ENCODE data around the gene CEP120. TPM values are rescaled to one million over a fixed set of nuclear protein-coding genes. Genes with fewer than 3 reads are reported as not detected.
"Not testable (repeated sequence)": the region's sequence is repeated elsewhere in the genome, so short reads cannot be mapped to it uniquely, and the experiment has no call there.

CEP120 gene
- total RNA-seq, 1 donor from 2014 or later: 36.5 TPM

DNA sequence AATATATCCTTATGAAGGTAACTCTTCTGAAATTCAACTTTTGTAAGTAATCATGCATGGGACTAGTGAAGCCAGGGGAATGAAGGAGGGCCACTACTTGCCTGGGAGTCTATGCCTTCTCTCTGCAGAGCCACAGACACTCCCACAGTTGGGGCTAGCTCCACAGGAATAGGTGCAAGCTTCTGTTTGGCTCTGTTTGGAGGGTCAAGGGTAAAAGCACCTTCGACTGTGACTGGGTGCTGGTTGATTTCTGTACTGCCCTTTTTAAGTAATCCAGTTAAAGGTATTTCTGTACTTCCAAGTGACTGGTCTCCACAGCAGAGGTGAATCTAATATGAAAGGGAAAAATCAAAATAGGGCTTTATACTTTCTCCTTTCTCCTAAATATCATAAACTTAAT is 32.2 kb downstream of the CEP120 start:
- intact Hi-C loops (cut with micrococcal nuclease): no loop called here

DNA sequence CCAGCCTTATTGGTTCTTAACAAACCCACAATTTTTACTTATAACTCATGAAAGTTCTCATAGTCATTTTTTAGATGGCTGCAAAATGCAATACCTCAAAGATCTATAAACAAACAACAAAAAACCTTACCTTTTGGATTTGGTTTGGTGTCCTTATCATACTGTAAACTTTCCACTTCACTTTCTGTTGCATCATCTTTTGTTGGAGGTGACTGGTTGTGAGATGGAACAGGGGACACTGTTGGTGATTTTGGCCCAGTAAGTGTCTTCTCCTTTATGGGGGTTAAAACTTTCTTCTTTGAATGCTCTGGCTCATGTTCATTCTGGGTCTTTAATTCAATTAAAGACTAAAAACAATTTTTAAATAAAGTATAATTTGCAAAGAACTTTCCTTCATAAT is 33.4 kb downstream of the CEP120 start:
- intact Hi-C loops (cut with micrococcal nuclease): no loop called here

GRCh38 chr5:123387313-123387712 is 35.9 kb downstream of the CEP120 start:
- intact Hi-C loops (cut with micrococcal nuclease): no loop called here

- intact Hi-C loops (cut with micrococcal nuclease): no loop called here
Observed at GRCh38 chr5:123382252-123382651, 41.0 kb downstream of the CEP120 start.

DNA sequence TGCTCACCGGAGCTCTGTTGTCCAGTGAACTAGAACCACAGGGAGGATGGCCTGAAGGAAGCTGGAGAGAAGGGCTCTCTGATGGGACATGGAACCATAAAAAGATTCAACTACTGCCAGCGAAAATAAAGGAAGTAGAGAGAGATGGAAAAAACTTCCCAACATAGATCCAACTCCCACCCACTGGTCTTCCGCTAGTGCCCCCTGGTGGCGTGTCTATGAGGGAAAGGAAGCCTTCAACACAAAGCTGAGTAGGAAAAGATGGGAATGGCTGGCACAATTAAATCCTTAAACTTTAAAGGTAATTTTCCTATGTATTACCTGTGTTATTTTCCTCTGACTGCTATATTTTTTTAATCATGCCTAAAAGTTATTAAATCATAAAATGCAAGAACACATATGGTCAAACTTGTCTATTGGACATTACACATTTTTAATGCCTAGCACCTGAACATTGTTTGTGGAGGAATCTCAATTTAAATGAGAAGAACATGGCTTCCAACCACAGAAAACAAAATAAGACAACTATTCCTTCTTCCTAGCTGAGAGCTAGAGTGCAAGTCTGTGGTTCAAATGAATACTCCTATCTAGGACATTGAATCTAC is 51.5 kb downstream of the CEP120 start:
- intact Hi-C loops (cut with micrococcal nuclease): no loop called here

- intact Hi-C loops (cut with micrococcal nuclease): loop anchor here (5.0 kb wide), 1 partner anchor 243 kb away; no protein-coding TSS in a partner anchor
Observed at GRCh38 chr5:123369371-123369968, 53.7 kb downstream of the CEP120 start.

DNA sequence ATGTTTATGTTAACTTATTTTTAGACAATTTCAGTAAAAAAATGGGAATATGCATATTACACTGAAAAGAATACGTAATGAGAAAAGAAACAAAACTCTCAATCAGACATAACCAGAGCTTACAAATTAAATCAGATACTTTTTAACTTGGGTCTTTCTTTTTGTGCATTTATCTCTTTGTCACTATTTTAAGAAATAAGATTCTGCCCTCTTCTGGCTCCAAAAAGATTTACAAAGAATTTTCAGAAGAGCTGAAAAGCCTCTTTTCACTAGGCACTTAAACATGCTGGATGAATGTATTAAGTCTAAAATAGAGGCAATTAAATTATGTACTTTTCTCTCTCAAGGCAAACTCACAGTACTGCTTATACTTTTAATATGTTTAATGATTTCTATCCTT is 55.5 kb downstream of the CEP120 start:
- intact Hi-C loops (cut with micrococcal nuclease): loop anchor here (5.0 kb wide), 1 partner anchor 245 kb away; no protein-coding TSS in a partner anchor

- intact Hi-C loops (cut with micrococcal nuclease): loop anchor here (5.0 kb wide), 1 partner anchor 247 kb away; no protein-coding TSS in a partner anchor
Observed at GRCh38 chr5:123365156-123365555, 58.0 kb downstream of the CEP120 start.

DNA sequence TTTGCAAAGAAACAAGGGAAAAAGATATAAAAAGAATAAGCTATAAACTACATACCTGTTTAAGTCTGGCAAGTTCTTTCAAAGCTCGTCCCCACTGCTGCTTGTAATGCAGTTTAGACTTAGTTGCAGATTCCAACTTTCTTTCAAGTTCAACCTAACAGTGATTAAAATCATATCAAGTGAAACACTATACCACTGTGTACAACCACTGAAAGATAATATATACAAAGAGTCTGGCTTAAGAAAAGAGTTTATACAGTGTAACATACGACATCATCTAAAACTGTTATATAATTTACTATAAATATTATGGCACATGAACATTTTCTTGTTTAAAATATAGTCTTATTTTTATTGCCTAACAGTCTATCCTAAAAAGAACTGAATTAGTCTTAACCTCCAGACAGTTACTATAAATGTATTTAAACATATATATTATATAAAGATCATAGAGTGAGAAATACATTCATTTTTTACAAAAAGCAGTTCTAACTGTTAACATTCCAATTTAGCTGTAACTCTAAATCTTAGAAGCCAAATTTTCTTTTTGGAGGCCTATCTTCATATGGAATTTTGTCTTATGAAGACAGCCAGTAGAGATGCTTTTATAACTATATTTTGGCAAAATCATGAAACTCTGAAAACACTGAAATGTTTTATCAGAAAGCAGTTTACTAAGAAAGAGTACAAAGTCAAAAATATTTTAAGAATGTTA is 58.6 kb downstream of the CEP120 start:
- intact Hi-C loops (cut with micrococcal nuclease): loop anchor here (5.0 kb wide), 1 partner anchor 248 kb away; no protein-coding TSS in a partner anchor

DNA sequence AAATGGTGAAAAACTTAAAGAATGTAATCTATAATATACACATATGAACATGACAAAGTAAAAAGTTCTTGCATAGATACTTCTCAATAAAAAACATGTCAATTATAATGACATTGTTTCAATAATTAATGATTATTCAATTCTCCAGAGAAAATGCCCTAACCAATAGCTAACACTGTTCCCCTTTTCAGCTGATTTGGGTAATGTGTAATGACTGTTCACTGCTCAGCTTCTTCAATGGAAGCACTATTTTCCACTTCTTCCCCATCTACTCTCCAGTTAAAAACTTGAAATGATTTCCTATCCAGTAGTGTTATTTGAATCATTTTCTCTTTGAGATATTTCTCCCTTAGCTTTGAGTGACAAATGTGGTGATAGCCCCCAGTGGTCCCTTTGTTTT is 62.3 kb downstream of the CEP120 start:
- intact Hi-C loops (cut with micrococcal nuclease): no loop called here

DNA sequence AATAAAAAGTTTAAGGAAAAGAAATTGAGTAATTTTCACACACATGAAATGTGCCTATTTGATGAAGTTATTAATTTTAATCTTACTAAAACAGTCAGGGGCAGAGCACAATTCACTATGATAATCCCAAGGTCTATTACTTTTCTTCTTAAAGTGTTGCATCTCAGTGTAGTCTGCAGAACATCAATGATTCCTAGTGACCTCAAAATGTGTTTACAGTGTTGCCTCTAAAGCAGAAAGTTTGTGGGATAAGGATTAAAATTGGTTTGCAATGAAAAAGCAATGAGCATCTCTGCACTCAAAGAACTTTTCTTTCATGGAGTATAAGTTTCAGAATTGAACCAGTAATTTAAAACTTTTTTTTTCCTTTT is 63.0 kb downstream of the CEP120 start:
- intact Hi-C loops (cut with micrococcal nuclease): no loop called here

DNA sequence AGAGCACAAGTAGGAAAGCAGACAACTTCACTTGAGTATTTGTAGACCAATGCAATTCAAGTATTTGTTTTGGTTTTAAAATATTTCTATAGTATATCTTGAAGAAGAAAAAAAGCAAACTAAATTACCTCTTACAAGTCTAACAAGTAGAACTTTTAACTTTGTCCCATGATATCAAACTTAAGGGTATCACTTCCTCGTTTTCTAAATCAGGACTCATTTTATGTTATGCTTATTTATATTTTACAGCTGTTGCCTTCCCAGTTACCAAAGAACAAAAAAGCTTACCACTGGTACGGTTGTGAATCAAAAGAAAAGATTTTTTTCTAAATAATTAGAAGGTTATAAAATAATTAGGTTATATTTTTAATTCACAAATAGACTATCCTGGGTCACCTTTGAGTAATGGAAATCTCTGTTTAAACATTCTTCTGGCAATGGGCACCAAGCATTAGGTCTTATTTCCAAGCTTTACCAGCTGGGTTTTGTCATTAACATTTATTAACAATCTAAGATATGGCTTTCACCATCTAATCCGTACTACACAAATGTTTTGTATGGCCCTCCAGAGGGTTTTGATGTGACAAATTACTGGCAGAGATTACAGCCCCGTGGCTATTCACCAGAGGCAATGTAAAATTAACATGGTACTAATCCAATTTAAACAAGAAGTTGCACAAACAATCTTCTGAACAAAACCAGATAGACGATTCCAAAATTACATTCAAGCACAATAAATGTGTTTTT is 63.6 kb downstream of the CEP120 start:
- intact Hi-C loops (cut with micrococcal nuclease): no loop called here

- intact Hi-C loops (cut with micrococcal nuclease): no loop called here
Observed at GRCh38 chr5:123358751-123359150, 64.5 kb downstream of the CEP120 start.

DNA sequence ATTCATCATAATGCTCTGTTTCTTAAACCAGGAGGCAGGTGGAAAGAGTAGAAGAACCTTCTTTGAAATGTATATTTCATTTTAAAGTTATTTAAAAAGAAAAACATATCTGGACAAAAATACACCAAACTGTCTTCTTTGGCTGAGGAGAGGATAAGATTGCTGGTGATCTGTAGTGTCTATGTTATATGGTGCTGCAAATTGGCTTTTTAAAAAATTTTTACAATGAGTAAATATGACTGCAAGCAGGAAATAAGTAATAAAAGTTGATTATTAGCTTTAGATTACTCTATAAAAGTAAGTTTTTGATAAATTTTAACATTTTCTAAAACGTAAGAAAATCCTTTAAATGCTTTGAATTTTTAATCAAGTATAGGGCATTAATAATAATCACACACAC is 64.9 kb downstream of the CEP120 start:
- intact Hi-C loops (cut with micrococcal nuclease): no loop called here

DNA sequence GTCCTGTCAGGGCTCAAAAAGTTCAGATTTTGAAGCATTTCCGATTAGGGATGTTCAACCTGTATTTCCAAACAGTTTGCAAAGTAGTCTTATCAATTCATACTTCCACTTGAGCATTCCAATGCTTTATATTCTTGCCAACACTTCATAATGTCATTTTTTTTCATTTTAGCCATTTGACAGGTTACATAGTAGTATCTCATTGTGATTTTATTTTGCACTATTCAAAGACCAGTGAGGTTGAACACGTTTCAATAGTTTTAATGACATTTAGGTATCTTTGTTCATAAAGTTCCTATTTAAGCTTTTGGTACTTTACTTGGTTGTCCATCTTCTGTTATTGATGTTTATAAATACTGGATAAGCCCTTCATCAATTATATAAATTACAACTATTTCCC is 71.4 kb downstream of the CEP120 start:
- intact Hi-C loops (cut with micrococcal nuclease): no loop called here

DNA sequence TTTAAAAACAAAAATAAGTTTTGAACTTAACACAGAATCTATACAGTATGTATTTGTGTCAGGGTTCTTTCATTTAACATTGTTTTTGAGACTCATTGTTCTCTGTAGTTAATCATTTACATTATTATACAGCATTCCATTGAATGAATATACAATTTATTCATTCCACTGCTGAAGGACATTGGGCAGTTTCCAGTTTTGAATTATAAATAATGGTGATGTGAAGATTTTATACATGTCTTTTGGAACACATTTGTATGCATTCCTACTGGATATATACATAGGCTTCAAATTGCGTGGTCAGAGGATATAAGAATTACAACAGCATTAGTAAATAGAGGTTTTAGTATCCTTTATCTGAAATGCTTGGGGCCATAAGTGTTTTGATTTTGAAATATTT is 72.0 kb downstream of the CEP120 start:
- intact Hi-C loops (cut with micrococcal nuclease): no loop called here

GRCh38 chr5:123350742-123351141 is 72.5 kb downstream of the CEP120 start:
- intact Hi-C loops (cut with micrococcal nuclease): no loop called here

DNA sequence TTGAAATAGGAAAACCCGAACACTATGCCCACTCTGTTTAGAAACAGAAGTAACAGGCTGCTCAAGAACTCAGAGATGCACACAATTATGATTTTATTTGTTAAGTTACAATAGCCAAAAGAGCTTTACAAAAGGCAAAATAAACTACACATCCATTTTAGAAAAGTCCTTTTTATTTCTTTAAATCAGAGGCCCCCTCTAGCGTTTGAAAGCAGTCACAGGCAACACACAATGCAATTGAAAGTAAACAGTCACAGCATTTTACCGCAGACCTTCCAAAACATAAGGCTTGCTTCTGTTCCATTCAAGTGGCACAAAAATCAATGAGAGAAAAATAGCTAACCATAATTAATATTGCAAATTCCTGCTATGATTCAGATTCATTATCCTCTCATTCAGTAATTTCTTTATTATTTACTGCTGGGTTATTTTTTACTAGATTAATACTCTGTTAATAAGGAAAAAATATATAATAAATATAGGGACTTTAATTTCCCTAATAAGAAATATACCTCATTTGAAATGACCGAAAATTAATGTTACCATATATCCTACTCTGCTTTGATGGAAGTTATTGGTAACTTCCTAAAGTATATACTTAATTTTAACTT is 78.3 kb downstream of the CEP120 start:
- intact Hi-C loops (cut with micrococcal nuclease): no loop called here

DNA sequence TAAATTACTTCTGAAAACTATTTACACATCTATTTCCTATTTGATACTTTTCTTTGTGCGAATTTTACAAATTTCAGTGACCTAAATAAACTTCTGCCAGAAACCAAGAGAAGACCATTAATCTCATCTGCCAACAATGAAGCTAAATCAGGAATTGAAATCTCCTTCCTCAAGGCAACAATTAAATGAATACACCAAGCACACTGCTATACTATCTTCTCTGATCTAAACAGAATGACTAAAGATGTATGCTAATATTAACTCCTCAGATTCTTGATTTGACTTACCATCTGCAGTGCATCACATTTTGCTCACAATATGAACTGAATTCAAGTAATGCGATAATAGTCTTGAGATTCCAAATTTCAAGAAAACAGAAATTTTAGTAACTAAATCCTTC is 82.3 kb downstream of the CEP120 start:
- intact Hi-C loops (cut with micrococcal nuclease): no loop called here

GRCh38 chr5:123308377-123308776 is 114.8 kb downstream of the CEP120 start:
- intact Hi-C loops (cut with micrococcal nuclease): not testable (repeated sequence)

GRCh38 chr5:123305751-123306150 is 117.5 kb downstream of the CEP120 start:
- intact Hi-C loops (cut with micrococcal nuclease): no loop called here

All from T-helper 2 cell treated with Interferon-gamma antibody and Interleukin-4, amounts not matched to agents 100 ng/mL and 5 ng/mL, for 36 hours (primary cell).